SU-DHL-6 (cell line): ENCODE measurements around the gene FEN1.

Source experiments
- CTCF ChIP-seq: fragments of 200-600 bp; sonication (generic); IDR thresholded peaks from one replicate; pipeline ENCODE4 v1.5.1; 2017; ENCODE audit warnings: antibody characterized with exemption, mild to moderate bottlenecking, low read length, moderate library complexity; ENCODE audit not compliant: insufficient read depth, poor library complexity, severe bottlenecking
- EZH2phosphoT487 ChIP-seq: fragments of 200-600 bp; sonication (generic), shearing (Covaris generic); conservative IDR thresholded peaks from 2 replicates; pipeline ENCODE4 v1.6.1; 2018; ENCODE audit warnings: mild to moderate bottlenecking, antibody characterized with exemption, low read length, moderate library complexity, mixed read lengths

GRCh38 chr11:61803889-61804647 lies 11.4 kb downstream of the FEN1 start:
- TF ChIP-seq CTCF: no peak
- no peak for TF ChIP-seq EZH2phosphoT487
